GM21526 (cell line): ENCODE measurements around the gene SPRR2A.
"Not testable (repeated sequence)": the region's sequence is repeated elsewhere in the genome, so short reads cannot be mapped to it uniquely, and the experiment has no call there.

ENCODE experiments used
- ATAC-seq: cut with Tn5 transposase; IDR thresholded peaks from one replicate; pipeline ENCODE4 v1.9.1; 2021; ENCODE audit warnings: moderate library complexity; ENCODE audit not compliant: unreplicated experiment, low FRiP score

SPRR2A gene

GRCh38 chr1:153028766-153029165 is 28.5 kb downstream of the SPRR2A start:
- no peak for ATAC-seq

- ATAC-seq, result no peak
These were observed 31.5 kb downstream of the SPRR2A start for GRCh38 chr1:153025797-153026196.

- ATAC-seq, result no peak
These were observed 32.9 kb downstream of the SPRR2A start for GRCh38 chr1:153024413-153024812.

- no peak for ATAC-seq
These were observed 34.2 kb downstream of the SPRR2A start for GRCh38 chr1:153023109-153023508.

- ATAC-seq, result not testable (repeated sequence)
These were observed 35.0 kb downstream of the SPRR2A start for GRCh38 chr1:153022340-153022739.

- not testable (repeated sequence) for ATAC-seq
These were observed 35.5 kb downstream of the SPRR2A start for GRCh38 chr1:153021829-153022228.

GRCh38 chr1:153011235-153011758 is 46.0 kb downstream of the SPRR2A start:
- not testable (repeated sequence) for ATAC-seq
